ENCODE data around the gene FBXO41.

FBXO41 gene

GRCh38 chr2:73300926-73301325, 16.6 kb upstream of the FBXO41 start:
- no peak overlapping the region for H2BK120ac ChIP-seq (ENCODE audit: insufficient read depth, low read length, poor library complexity)
- no peaks in the 10 kb centered on the region for H3K36me3 ChIP-seq (ENCODE audit: control insufficient read depth in 1 of 2, insufficient read depth in 2 of 2, low read length in 2 of 2)
- H3K4me2 ChIP-seq (ENCODE audit: low read length) = no peak overlapping the region
- no peak overlapping the region for H3K4me3 ChIP-seq (ENCODE audit: low read depth, low read length)
- no peak overlapping the region for H3K27ac ChIP-seq (ENCODE audit: low read depth, low read length)
- H2BK12ac ChIP-seq (ENCODE audit: low read length) = no peak overlapping the region
- H2AK5ac ChIP-seq (ENCODE audit: low read length) = no peak overlapping the region
- H4K8ac ChIP-seq (ENCODE audit: low read depth, low read length) = no peak overlapping the region
- no peak overlapping the region for H3K18ac ChIP-seq (ENCODE audit: low read length)
- H2AFZ ChIP-seq (ENCODE audit: insufficient read depth, low read length, poor library complexity) = no peak overlapping the region
- WGBS (ENCODE audit: extremely low coverage, insufficient coverage, insufficient read length) = no CpG with 5 or more reads among the region's 3 CpGs
- no peak overlapping the region for H3K14ac ChIP-seq (ENCODE audit: low read length)
- H3K79me2 ChIP-seq (ENCODE audit: control insufficient read depth, insufficient read depth, low read length, poor library complexity) = no peaks in the 10 kb centered on the region
- no peak overlapping the region for H3K4ac ChIP-seq (ENCODE audit: low read depth, low read length)
- no peak overlapping the region for H3K9ac ChIP-seq (ENCODE audit: low read length)
- no peak overlapping the region for H4K12ac ChIP-seq (ENCODE audit: low read depth, low read length)
- H3K9me3 ChIP-seq (ENCODE audit: insufficient read depth, low read depth, low read length) = no peaks in the 10 kb centered on the region
- no peaks in the 10 kb centered on the region for H3K4me1 ChIP-seq (ENCODE audit: control insufficient read depth in 1 of 2, insufficient read depth in 2 of 2, low read length in 2 of 2)
- no peak for DNase-seq
- no peaks in the 10 kb centered on the region for H3K79me1 ChIP-seq (ENCODE audit: low read length)
- H3K27me3 ChIP-seq (ENCODE audit: insufficient read depth, low read length) = no peaks in the 10 kb centered on the region
- H3K23ac ChIP-seq (ENCODE audit: low read length) = no peak overlapping the region
- H4K91ac ChIP-seq (ENCODE audit: low read depth, low read length) = no peak overlapping the region
- H2BK5ac ChIP-seq (ENCODE audit: low read depth, low read length, poor library complexity) = no peak overlapping the region

DNA sequence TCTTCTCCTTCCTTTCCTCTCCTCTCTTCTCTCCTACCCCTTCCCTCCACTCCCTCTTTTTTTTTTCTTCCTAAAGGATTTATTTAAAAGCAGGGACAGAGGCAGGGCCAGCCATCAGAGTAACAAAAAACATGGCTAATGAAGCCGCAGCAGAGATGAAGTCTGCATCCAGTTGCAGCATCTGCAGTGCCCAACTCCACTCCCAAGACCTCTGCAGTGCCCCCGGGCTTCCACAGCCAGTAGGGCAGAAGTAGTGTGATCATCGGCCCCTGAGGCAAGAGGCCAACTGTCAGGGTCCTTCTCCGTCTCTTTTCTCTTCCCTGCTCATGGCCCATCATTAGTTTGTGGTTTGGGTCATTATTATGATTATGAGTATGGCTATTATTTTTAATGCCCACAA, 13.3 kb upstream of the FBXO41 start:
- H2AFZ ChIP-seq (ENCODE audit: insufficient read depth, low read length, poor library complexity) = no peak overlapping the region
- H3K14ac ChIP-seq (ENCODE audit: low read length) = no peak overlapping the region
- no peak overlapping the region for H3K4me3 ChIP-seq (ENCODE audit: low read depth, low read length)
- H3K27ac ChIP-seq (ENCODE audit: low read depth, low read length) = no peak overlapping the region
- no peak for DNase-seq
- no peak overlapping the region for H3K23ac ChIP-seq (ENCODE audit: low read length)
- no CpG with 5 or more reads among the region's 4 CpGs for WGBS (ENCODE audit: extremely low coverage, insufficient coverage, insufficient read length)
- no peak overlapping the region for H4K91ac ChIP-seq (ENCODE audit: low read depth, low read length)
- no peak overlapping the region for H3K18ac ChIP-seq (ENCODE audit: low read length)
- no peaks in the 10 kb centered on the region for H3K36me3 ChIP-seq (ENCODE audit: control insufficient read depth in 1 of 2, insufficient read depth in 2 of 2, low read length in 2 of 2)
- H3K9ac ChIP-seq (ENCODE audit: low read length) = no peak overlapping the region
- peaks cover 24% of the 10 kb centered on the region for H3K27me3 ChIP-seq (ENCODE audit: insufficient read depth, low read length)
- no peak overlapping the region for H2BK5ac ChIP-seq (ENCODE audit: low read depth, low read length, poor library complexity)
- H3K4ac ChIP-seq (ENCODE audit: low read depth, low read length) = no peak overlapping the region
- no peak overlapping the region for H3K4me2 ChIP-seq (ENCODE audit: low read length)
- peaks cover 0 to 10% of the 10 kb centered on the region in 2 experiments for H3K4me1 ChIP-seq (ENCODE audit: control insufficient read depth in 1 of 2, insufficient read depth in 2 of 2, low read length in 2 of 2)
- H2AK5ac ChIP-seq (ENCODE audit: low read length) = no peak overlapping the region
- no peak overlapping the region for H4K8ac ChIP-seq (ENCODE audit: low read depth, low read length)
- no peak overlapping the region for H4K12ac ChIP-seq (ENCODE audit: low read depth, low read length)
- H3K9me3 ChIP-seq (ENCODE audit: insufficient read depth, low read depth, low read length) = no peaks in the 10 kb centered on the region
- no peaks in the 10 kb centered on the region for H3K79me2 ChIP-seq (ENCODE audit: control insufficient read depth, insufficient read depth, low read length, poor library complexity)
- H2BK120ac ChIP-seq (ENCODE audit: insufficient read depth, low read length, poor library complexity) = no peak overlapping the region
- no peak overlapping the region for H2BK12ac ChIP-seq (ENCODE audit: low read length)
- no peaks in the 10 kb centered on the region for H3K79me1 ChIP-seq (ENCODE audit: low read length)

DNA sequence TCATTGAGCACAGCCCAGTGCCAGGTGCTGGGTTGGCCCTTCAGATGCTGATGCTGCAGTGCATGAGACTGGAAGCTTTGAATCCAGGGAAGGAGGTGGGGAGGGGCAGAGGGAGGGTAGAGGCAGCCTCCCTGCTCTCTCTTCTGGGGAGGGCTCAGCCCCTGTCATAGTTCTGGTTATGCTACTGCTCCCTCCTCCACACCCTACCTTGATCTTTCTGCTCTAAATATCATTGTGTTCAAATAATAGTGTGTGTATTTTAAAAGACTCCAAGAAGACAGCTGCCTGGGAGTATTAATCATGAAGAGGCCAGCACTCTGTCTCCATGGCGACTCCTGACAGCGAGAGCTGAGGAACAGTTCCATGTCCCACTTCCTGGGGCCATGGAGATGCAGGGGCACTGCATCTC, 12.9 kb upstream of the FBXO41 start:
- Histone ChIP-seq H3K79me1 (ENCODE audit: low read length) (no peaks in the 10 kb centered on the region), H3K4me2 (ENCODE audit: low read length) (no peak overlapping the region), H3K27me3 (ENCODE audit: insufficient read depth, low read length) (peaks cover 28% of the 10 kb centered on the region), H3K4me1 (ENCODE audit: control insufficient read depth in 1 of 2, insufficient read depth in 2 of 2, low read length in 2 of 2) (peaks cover 0 to 10% of the 10 kb centered on the region in 2 experiments), H3K79me2 (ENCODE audit: control insufficient read depth, insufficient read depth, low read length, poor library complexity) (no peaks in the 10 kb centered on the region), H2AFZ (ENCODE audit: insufficient read depth, low read length, poor library complexity) (no peak overlapping the region), H3K4ac (ENCODE audit: low read depth, low read length) (no peak overlapping the region), H4K91ac (ENCODE audit: low read depth, low read length) (no peak overlapping the region), H2BK5ac (ENCODE audit: low read depth, low read length, poor library complexity) (no peak overlapping the region), H3K27ac (ENCODE audit: low read depth, low read length) (no peak overlapping the region), H3K9ac (ENCODE audit: low read length) (no peak overlapping the region), H3K14ac (ENCODE audit: low read length) (no peak overlapping the region), H3K4me3 (ENCODE audit: low read depth, low read length) (no peak overlapping the region), H3K36me3 (ENCODE audit: control insufficient read depth in 1 of 2, insufficient read depth in 2 of 2, low read length in 2 of 2) (no peaks in the 10 kb centered on the region), H4K8ac (ENCODE audit: low read depth, low read length) (no peak overlapping the region), H3K9me3 (ENCODE audit: insufficient read depth, low read depth, low read length) (no peaks in the 10 kb centered on the region), H2BK120ac (ENCODE audit: insufficient read depth, low read length, poor library complexity) (no peak overlapping the region), H2AK5ac (ENCODE audit: low read length) (no peak overlapping the region), H3K18ac (ENCODE audit: low read length) (no peak overlapping the region), H4K12ac (ENCODE audit: low read depth, low read length) (no peak overlapping the region), H2BK12ac (ENCODE audit: low read length) (no peak overlapping the region), H3K23ac (ENCODE audit: low read length) (no peak overlapping the region)
- no peak for DNase-seq
- WGBS (ENCODE audit: extremely low coverage, insufficient coverage, insufficient read length) = no CpG with 5 or more reads among the region's 2 CpGs

DNA sequence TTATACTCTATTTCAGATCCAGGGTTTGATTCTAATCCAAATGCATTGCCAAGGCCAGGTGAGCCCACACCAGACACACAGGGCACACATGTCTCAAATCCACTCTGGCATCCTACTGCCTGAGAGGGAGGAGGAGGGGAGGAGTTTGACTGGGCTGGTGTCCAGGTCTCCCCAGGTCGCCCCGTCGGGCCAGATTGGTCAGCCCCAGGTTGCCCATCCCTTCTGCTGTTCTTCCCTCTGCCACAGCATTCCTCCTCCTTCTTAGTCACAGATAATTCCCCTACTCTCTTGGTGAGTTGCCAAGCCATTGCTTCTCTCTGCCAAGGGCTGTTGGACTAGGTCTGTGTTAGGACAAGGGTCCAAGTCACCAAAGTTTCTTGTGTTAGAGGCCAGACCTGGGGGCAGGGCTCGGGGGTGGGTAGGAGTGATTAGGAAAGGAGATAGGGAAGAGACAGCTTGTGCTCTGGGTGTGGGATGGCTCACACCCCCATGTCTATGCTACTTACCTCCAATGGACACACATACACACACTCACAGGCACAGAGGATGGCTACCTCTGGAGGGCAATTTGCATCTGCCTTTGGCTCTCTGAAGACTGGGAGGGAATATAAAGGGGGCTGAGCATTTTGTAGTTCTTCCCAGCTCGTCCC, 11.6 kb upstream of the FBXO41 start:
- H3K23ac ChIP-seq (ENCODE audit: low read length) = peak overlapping the region; percentile 20
- peaks cover 37% of the 10 kb centered on the region for H3K27me3 ChIP-seq (ENCODE audit: insufficient read depth, low read length)
- no peak overlapping the region for H3K4me2 ChIP-seq (ENCODE audit: low read length)
- no peak overlapping the region for H4K8ac ChIP-seq (ENCODE audit: low read depth, low read length)
- no peaks in the 10 kb centered on the region for H3K36me3 ChIP-seq (ENCODE audit: control insufficient read depth in 1 of 2, insufficient read depth in 2 of 2, low read length in 2 of 2)
- H3K79me1 ChIP-seq (ENCODE audit: low read length) = no peaks in the 10 kb centered on the region
- H2BK120ac ChIP-seq (ENCODE audit: insufficient read depth, low read length, poor library complexity) = no peak overlapping the region
- no peak overlapping the region for H3K18ac ChIP-seq (ENCODE audit: low read length)
- no peak overlapping the region for H3K9ac ChIP-seq (ENCODE audit: low read length)
- H3K4me1 ChIP-seq (ENCODE audit: control insufficient read depth in 1 of 2, insufficient read depth in 2 of 2, low read length in 2 of 2) = peaks cover 5 to 19% of the 10 kb centered on the region in 2 experiments
- no CpG with 5 or more reads among the region's 5 CpGs for WGBS (ENCODE audit: extremely low coverage, insufficient coverage, insufficient read length)
- no peak overlapping the region for H3K4me3 ChIP-seq (ENCODE audit: low read depth, low read length)
- no peak overlapping the region for H3K27ac ChIP-seq (ENCODE audit: low read depth, low read length)
- H3K14ac ChIP-seq (ENCODE audit: low read length) = no peak overlapping the region
- no peak overlapping the region for H2AK5ac ChIP-seq (ENCODE audit: low read length)
- H2BK12ac ChIP-seq (ENCODE audit: low read length) = no peak overlapping the region
- H2AFZ ChIP-seq (ENCODE audit: insufficient read depth, low read length, poor library complexity) = no peak overlapping the region
- no peak overlapping the region for H4K91ac ChIP-seq (ENCODE audit: low read depth, low read length)
- H3K9me3 ChIP-seq (ENCODE audit: insufficient read depth, low read depth, low read length) = peaks cover 3% of the 10 kb centered on the region
- H2BK5ac ChIP-seq (ENCODE audit: low read depth, low read length, poor library complexity) = no peak overlapping the region
- no peak overlapping the region for H4K12ac ChIP-seq (ENCODE audit: low read depth, low read length)
- H3K4ac ChIP-seq (ENCODE audit: low read depth, low read length) = no peak overlapping the region
- no peak for DNase-seq
- H3K79me2 ChIP-seq (ENCODE audit: control insufficient read depth, insufficient read depth, low read length, poor library complexity) = no peaks in the 10 kb centered on the region
